ENCODE data around the gene KREMEN1.

GRCh38 chr22:29143941-29144785 lies 71.3 kb downstream of the KREMEN1 start:
- no peak for TF ChIP-seq CTCF (IDR thresholded peaks at IDR 0.05)
- no peak for TF ChIP-seq SIN3A (IDR thresholded peaks at IDR 0.05; ENCODE audit: borderline replicate concordance, insufficient read depth, low read depth, low read length)
- no peak for TF ChIP-seq TCF7L2 (IDR thresholded peaks at IDR 0.05; ENCODE audit: low read depth, low read length)
- no peak for TF ChIP-seq POLR2AphosphoS5 (IDR thresholded peaks at IDR 0.05; ENCODE audit: low read depth, low read length)
